ENCODE results near the gene PPCS.
"Not testable (repeated sequence)": the region's sequence is repeated elsewhere in the genome, so short reads cannot be mapped to it uniquely, and the experiment has no call there.

Gene PPCS

DNA sequence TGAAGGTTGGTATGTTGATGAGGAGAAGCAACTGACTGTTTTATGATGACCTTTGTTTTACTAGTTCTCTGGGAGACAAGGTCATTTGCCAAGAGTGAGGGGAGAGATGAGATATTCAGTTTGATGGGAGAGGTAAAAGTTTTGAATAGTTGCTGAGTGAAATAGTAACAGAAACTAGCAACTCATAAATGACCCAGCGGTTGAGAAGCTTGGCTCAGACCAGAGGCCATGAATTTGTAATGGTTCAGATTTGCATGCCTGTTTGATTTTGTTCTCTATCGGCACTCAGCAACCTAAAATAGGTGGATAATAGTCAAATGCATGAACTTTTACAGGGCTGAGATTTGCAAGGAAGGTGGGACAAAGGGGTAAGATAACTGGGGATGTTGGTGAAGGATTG lies 13.4 kb downstream of the PPCS start:
- Histone ChIP-seq H3K9ac (ENCODE audit: low read length) (no peak overlapping the region), H3K79me1 (ENCODE audit: low read length) (no peaks in the 10 kb centered on the region), H3K36me3 (ENCODE audit: control insufficient read depth in 1 of 2, insufficient read depth in 2 of 2, low read length in 2 of 2) (no peaks in the 10 kb centered on the region), H3K4me2 (ENCODE audit: low read length) (no peak overlapping the region), H2AFZ (ENCODE audit: insufficient read depth, low read length, poor library complexity) (no peak overlapping the region), H4K91ac (ENCODE audit: low read depth, low read length) (no peak overlapping the region), H3K4ac (ENCODE audit: low read depth, low read length) (no peak overlapping the region), H3K27me3 (ENCODE audit: insufficient read depth, low read length) (no peaks in the 10 kb centered on the region), H3K79me2 (ENCODE audit: control insufficient read depth, insufficient read depth, low read length, poor library complexity) (no peaks in the 10 kb centered on the region), H3K23ac (ENCODE audit: low read length) (no peak overlapping the region), H2BK5ac (ENCODE audit: low read depth, low read length, poor library complexity) (no peak overlapping the region), H4K12ac (ENCODE audit: low read depth, low read length) (no peak overlapping the region), H2BK12ac (ENCODE audit: low read length) (no peak overlapping the region), H2AK5ac (ENCODE audit: low read length) (no peak overlapping the region), H2BK120ac (ENCODE audit: insufficient read depth, low read length, poor library complexity) (no peak overlapping the region), H3K27ac (ENCODE audit: low read depth, low read length) (no peak overlapping the region), H3K14ac (ENCODE audit: low read length) (no peak overlapping the region), H3K4me1 (ENCODE audit: control insufficient read depth in 1 of 2, insufficient read depth in 2 of 2, low read length in 2 of 2) (no peaks in the 10 kb centered on the region), H3K9me3 (ENCODE audit: insufficient read depth, low read depth, low read length) (no peaks in the 10 kb centered on the region), H4K8ac (ENCODE audit: low read depth, low read length) (no peak overlapping the region), H3K4me3 (ENCODE audit: low read depth, low read length) (no peak overlapping the region), H3K18ac (ENCODE audit: low read length) (no peak overlapping the region)
- no peak for DNase-seq
- no CpG with 5 or more reads among the region's 2 CpGs for WGBS (ENCODE audit: extremely low coverage, insufficient coverage, insufficient read length)

DNA sequence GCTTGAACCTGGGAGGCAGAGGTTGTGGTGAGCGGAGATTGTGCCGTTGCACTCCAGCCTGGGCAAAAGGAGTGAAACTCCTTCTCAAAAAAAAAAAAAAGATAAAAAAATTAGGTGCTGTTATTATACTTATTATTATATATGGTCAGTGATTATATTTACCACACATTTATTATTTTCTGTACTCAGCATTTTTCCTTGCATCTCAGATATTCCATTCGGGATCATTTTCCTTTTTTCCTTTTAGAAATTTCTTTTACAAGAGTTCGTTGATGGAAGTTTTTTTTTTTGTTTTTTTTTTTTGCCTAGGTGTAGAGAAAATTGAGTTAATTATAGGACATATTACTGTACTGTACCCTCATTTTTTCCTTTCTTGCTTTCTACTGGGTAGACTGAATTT lies 20.3 kb downstream of the PPCS start:
- no peak overlapping the region for H3K9ac ChIP-seq (ENCODE audit: low read length)
- no peak overlapping the region for H4K12ac ChIP-seq (ENCODE audit: low read depth, low read length)
- H2BK120ac ChIP-seq (ENCODE audit: insufficient read depth, low read length, poor library complexity) = no peak overlapping the region
- H2BK5ac ChIP-seq (ENCODE audit: low read depth, low read length, poor library complexity) = no peak overlapping the region
- no peak for DNase-seq
- H3K4me2 ChIP-seq (ENCODE audit: low read length) = no peak overlapping the region
- no peak overlapping the region for H3K14ac ChIP-seq (ENCODE audit: low read length)
- H3K18ac ChIP-seq (ENCODE audit: low read length) = no peak overlapping the region
- H3K9me3 ChIP-seq (ENCODE audit: insufficient read depth, low read depth, low read length) = no peaks in the 10 kb centered on the region
- H3K27me3 ChIP-seq (ENCODE audit: insufficient read depth, low read length) = no peaks in the 10 kb centered on the region
- H4K91ac ChIP-seq (ENCODE audit: low read depth, low read length) = no peak overlapping the region
- H3K23ac ChIP-seq (ENCODE audit: low read length) = no peak overlapping the region
- WGBS (ENCODE audit: extremely low coverage, insufficient coverage, insufficient read length) = no CpG with 5 or more reads among the region's 4 CpGs
- H3K4me1 ChIP-seq (ENCODE audit: control insufficient read depth in 1 of 2, insufficient read depth in 2 of 2, low read length in 2 of 2) = no peaks in the 10 kb centered on the region
- no peak overlapping the region for H3K27ac ChIP-seq (ENCODE audit: low read depth, low read length)
- H4K8ac ChIP-seq (ENCODE audit: low read depth, low read length) = no peak overlapping the region
- H2AK5ac ChIP-seq (ENCODE audit: low read length) = no peak overlapping the region
- H2AFZ ChIP-seq (ENCODE audit: insufficient read depth, low read length, poor library complexity) = no peak overlapping the region
- H3K36me3 ChIP-seq (ENCODE audit: control insufficient read depth in 1 of 2, insufficient read depth in 2 of 2, low read length in 2 of 2) = no peaks in the 10 kb centered on the region
- no peak overlapping the region for H2BK12ac ChIP-seq (ENCODE audit: low read length)
- no peak overlapping the region for H3K4me3 ChIP-seq (ENCODE audit: low read depth, low read length)
- no peaks in the 10 kb centered on the region for H3K79me1 ChIP-seq (ENCODE audit: low read length)
- H3K79me2 ChIP-seq (ENCODE audit: control insufficient read depth, insufficient read depth, low read length, poor library complexity) = no peaks in the 10 kb centered on the region
- no peak overlapping the region for H3K4ac ChIP-seq (ENCODE audit: low read depth, low read length)

DNA sequence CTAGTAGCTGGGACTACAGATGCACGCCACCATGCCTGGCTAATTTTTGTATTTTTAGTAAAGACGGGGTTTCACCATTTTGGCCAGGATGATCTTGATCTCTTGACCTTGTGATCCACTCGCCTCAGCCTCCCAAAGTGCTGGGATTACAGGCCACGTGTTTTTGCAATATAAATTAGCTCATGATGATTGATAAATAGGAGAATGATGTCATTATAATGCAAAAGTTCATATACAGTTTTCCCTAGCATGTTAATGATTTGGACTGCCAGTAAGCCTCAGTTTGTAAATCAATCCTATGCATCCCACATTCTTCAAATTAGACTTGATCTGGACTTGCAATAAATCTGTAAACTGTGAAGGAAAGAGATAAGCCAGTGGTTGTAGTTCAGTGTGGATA lies 21.0 kb downstream of the PPCS start:
- H4K91ac ChIP-seq (ENCODE audit: low read depth, low read length); H2AK5ac ChIP-seq (ENCODE audit: low read length); H3K14ac ChIP-seq (ENCODE audit: low read length); H2BK12ac ChIP-seq (ENCODE audit: low read length); H4K8ac ChIP-seq (ENCODE audit: low read depth, low read length); DNase-seq; H3K27me3 ChIP-seq (ENCODE audit: insufficient read depth, low read length); H3K36me3 ChIP-seq (ENCODE audit: control insufficient read depth in 1 of 2, insufficient read depth in 2 of 2, low read length in 2 of 2); H3K23ac ChIP-seq (ENCODE audit: low read length); H3K27ac ChIP-seq (ENCODE audit: low read depth, low read length); H3K4me3 ChIP-seq (ENCODE audit: low read depth, low read length); H3K79me2 ChIP-seq (ENCODE audit: control insufficient read depth, insufficient read depth, low read length, poor library complexity); H3K18ac ChIP-seq (ENCODE audit: low read length); H2BK5ac ChIP-seq (ENCODE audit: low read depth, low read length, poor library complexity); H3K4me1 ChIP-seq (ENCODE audit: control insufficient read depth in 1 of 2, insufficient read depth in 2 of 2, low read length in 2 of 2); H3K9me3 ChIP-seq (ENCODE audit: insufficient read depth, low read depth, low read length); H3K4ac ChIP-seq (ENCODE audit: low read depth, low read length); H3K9ac ChIP-seq (ENCODE audit: low read length); H4K12ac ChIP-seq (ENCODE audit: low read depth, low read length); H3K4me2 ChIP-seq (ENCODE audit: low read length); H3K79me1 ChIP-seq (ENCODE audit: low read length); H2AFZ ChIP-seq (ENCODE audit: insufficient read depth, low read length, poor library complexity); H2BK120ac ChIP-seq (ENCODE audit: insufficient read depth, low read length, poor library complexity): not testable (repeated sequence)
- WGBS (ENCODE audit: extremely low coverage, insufficient coverage, insufficient read length) = no CpG with 5 or more reads among the region's 4 CpGs

DNA sequence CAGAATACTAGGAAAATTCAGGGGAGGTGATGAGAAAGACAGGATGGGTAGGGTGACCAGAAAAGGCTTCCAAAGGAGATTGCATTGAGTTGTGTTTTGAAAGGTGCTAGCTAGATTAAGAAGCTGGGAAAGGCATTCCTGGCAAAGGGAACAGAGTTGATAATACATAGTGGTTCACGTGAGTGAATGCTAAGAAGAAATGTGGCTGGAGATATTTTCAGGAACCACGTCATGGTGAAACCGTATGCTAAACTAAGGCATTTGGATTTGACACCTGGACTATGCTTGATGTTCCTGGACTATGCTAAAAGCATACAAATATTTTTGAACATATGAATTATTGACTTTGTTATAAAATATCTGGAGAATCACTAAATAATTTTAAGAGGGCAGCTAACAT lies 21.4 kb downstream of the PPCS start:
- no peak overlapping the region for H2AFZ ChIP-seq (ENCODE audit: insufficient read depth, low read length, poor library complexity)
- no peak overlapping the region for H4K12ac ChIP-seq (ENCODE audit: low read depth, low read length)
- no CpG with 5 or more reads among the region's 3 CpGs for WGBS (ENCODE audit: extremely low coverage, insufficient coverage, insufficient read length)
- no peak overlapping the region for H3K4me3 ChIP-seq (ENCODE audit: low read depth, low read length)
- no peaks in the 10 kb centered on the region for H3K79me2 ChIP-seq (ENCODE audit: control insufficient read depth, insufficient read depth, low read length, poor library complexity)
- H3K4ac ChIP-seq (ENCODE audit: low read depth, low read length) = no peak overlapping the region
- H3K9ac ChIP-seq (ENCODE audit: low read length) = no peak overlapping the region
- no peak overlapping the region for H4K91ac ChIP-seq (ENCODE audit: low read depth, low read length)
- H3K4me1 ChIP-seq (ENCODE audit: control insufficient read depth in 1 of 2, insufficient read depth in 2 of 2, low read length in 2 of 2) = no peaks in the 10 kb centered on the region
- H2BK5ac ChIP-seq (ENCODE audit: low read depth, low read length, poor library complexity) = no peak overlapping the region
- H3K27ac ChIP-seq (ENCODE audit: low read depth, low read length) = no peak overlapping the region
- no peak overlapping the region for H2BK12ac ChIP-seq (ENCODE audit: low read length)
- peak in 1 of 2 donors; percentile 22 for DNase-seq
- no peaks in the 10 kb centered on the region for H3K79me1 ChIP-seq (ENCODE audit: low read length)
- no peaks in the 10 kb centered on the region for H3K9me3 ChIP-seq (ENCODE audit: insufficient read depth, low read depth, low read length)
- H2BK120ac ChIP-seq (ENCODE audit: insufficient read depth, low read length, poor library complexity) = no peak overlapping the region
- H3K4me2 ChIP-seq (ENCODE audit: low read length) = no peak overlapping the region
- no peaks in the 10 kb centered on the region for H3K27me3 ChIP-seq (ENCODE audit: insufficient read depth, low read length)
- peaks cover 0 to 1% of the 10 kb centered on the region in 2 experiments for H3K36me3 ChIP-seq (ENCODE audit: control insufficient read depth in 1 of 2, insufficient read depth in 2 of 2, low read length in 2 of 2)
- H3K23ac ChIP-seq (ENCODE audit: low read length) = no peak overlapping the region
- H3K18ac ChIP-seq (ENCODE audit: low read length) = no peak overlapping the region
- no peak overlapping the region for H2AK5ac ChIP-seq (ENCODE audit: low read length)
- H4K8ac ChIP-seq (ENCODE audit: low read depth, low read length) = no peak overlapping the region
- no peak overlapping the region for H3K14ac ChIP-seq (ENCODE audit: low read length)

Measured in trophoblast cell (in vitro differentiated cells and primary cell).